Occipital lobe (tissue), 2 donors: ENCODE measurements around the gene YY1AP1. TPM values are rescaled to one million over a fixed set of nuclear protein-coding genes. Genes with fewer than 3 reads are reported as not detected.
"Not testable (repeated sequence)": the region's sequence is repeated elsewhere in the genome, so short reads cannot be mapped to it uniquely, and the experiment has no call there.

Source experiments
- DNase-seq: peaks from one replicate; lab custom pipeline; 2025; lab: John Stamatoyannopoulos, UW
- total RNA-seq: library from RNA; depleted of rRNA; stranded (reverse); fragments of >200 nt; gene quantifications from one replicate; pipeline ENCODE4 v1.2.3, GENCODE V29; 2014

Gene YY1AP1
- total RNA-seq, 1 donor from 2014 or later: 393 TPM

GRCh38 chr1:155645648-155646047 lies 42.9 kb downstream of the YY1AP1 start:
- DNase-seq: no peak

- no peak for DNase-seq
Measured at GRCh38 chr1:155645034-155645598, 43.5 kb downstream of the YY1AP1 start.

GRCh38 chr1:155643230-155643629 lies 45.3 kb downstream of the YY1AP1 start:
- DNase-seq: no peak

- not testable (repeated sequence) for DNase-seq
Measured at GRCh38 chr1:155642559-155643180, 45.9 kb downstream of the YY1AP1 start.

- DNase-seq: no peak
Measured at GRCh38 chr1:155640367-155640766, 48.2 kb downstream of the YY1AP1 start.

GRCh38 chr1:155636397-155637153 lies 52.0 kb downstream of the YY1AP1 start:
- no peak for DNase-seq

DNA sequence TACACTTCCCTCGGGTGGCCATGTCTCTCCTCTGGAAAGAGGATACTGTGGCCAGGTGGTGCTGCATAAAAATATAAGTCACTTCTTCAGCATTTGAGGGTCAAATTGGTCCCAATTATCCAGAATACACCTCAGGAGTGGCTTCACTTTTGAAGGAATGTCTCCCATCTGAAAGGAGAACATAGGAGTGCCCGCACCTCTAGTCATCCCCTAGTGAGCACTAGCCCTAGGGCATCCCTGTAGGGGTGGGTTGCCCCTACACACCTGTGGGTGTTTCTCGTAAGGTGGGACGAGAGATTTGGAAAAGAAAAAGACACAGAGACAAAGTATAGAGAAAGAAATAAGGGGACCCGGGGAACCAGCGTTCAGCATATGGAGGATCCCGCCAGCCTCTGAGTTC lies 62.1 kb downstream of the YY1AP1 start:
- not testable (repeated sequence) for DNase-seq

- no peak for DNase-seq
Measured at GRCh38 chr1:155623357-155623756, 65.2 kb downstream of the YY1AP1 start.

DNA sequence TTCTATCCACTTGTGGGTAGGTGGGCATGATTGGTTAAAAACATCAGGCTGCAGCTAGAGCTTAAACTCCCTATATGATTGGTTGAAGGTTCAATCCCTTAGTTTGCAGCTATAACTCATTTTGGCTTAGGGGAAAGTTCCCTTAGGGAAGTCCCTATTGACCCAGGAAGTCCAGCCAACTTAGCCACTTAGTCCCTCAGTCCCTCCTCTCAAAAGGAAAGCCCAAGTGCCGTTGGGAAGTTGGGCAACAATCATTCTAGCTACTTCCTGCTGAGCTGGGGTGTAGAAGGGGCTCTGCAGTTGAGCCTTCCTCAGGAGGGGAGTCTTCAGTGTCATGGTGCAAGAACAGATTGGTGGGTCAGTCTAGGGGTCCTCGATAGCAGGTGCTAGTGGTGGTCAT lies 66.4 kb downstream of the YY1AP1 start:
- DNase-seq: no peak

DNA sequence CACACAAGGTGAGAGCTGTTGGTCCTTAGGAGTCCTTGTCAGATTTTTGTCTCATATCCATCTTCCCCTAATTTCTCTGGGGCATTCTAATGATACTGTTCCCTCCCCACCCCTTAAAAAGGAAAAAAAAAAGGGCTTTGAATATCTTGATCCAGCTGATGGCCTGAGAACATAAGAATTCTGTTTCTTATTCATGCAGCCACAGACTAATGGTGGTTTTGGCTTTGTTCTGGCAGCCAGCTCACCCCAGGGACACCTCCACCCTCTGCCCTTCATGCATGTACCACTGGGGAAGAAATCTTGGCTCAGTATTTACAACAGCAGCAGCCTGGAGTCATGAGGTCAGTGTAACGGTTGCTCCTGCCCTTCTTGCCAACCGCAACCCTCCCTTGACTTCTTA lies 75.3 kb downstream of the YY1AP1 start:
- not testable (repeated sequence) for DNase-seq

DNA sequence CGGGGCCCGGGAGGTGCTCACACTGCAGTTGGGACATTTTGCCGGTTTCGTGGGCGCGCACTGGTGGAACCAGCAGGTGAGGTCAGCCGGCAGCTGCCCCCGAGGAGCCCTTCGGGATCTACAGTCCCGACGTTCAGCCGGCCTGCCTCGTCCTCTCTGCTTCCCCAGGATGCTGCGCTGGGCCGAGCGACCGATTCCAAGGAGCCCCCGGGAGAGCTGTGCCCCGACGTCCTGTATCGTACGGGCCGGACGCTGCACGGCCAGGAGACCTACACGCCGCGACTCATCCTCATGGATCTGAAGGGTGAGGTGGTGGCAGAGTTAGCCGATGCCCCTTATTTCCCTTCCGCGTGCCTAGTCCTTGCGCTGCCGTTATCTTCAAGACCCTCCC lies 78.3 kb downstream of the YY1AP1 start:
- DNase-seq: not testable (repeated sequence)

DNA sequence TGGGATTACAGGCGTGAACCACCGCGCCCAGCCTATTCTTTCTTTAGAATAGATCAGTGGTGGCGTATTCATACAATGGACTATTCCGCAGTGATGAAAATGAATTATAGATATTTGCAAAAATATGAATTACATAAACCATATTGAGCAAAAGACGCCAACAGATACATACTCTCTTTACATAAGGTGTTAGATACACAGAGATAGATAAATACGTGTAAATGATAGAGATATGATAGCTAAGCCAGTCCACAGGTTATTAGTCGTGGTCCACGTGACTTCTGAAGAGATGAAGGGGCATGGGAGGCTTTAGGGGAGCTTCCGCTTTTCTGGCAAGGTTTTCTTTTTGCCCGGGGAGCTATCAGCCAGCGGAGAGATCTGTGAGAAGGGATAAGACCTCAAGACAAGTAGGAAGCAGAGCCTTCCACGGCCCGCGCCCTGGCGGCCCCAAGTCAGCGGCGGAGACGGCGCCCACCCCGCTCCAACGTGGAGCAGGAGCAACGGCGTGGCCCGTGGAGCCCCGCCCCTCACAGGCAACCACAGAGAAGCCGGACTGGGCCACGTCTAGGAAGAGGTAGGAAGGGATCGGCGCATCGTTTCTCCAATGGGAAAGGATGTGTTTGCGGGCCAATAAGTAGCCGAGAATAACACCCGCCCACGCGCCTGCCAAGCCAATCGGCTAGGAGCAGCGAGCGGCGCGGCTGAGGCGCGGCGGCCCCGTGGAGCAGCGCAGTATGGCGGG lies 78.9 kb downstream of the YY1AP1 start, which contains the start of gene MSTO1:
Gene MSTO1 (plus strand): TSS at position 704 of the 742 bp plus-strand sequence. CDS start 31 bp downstream, at position 735.
- peak; percentile 97 for DNase-seq

Other genes with a start within 250 kb of the YY1AP1 start
- 59.7 TPM for gene ASH1L, start 126.0 kb downstream of the YY1AP1 start, total RNA-seq
- gene MSTO1, start 78.6 kb downstream of the YY1AP1 start, total RNA-seq: 26.2 TPM
- 41.0 TPM for gene DAP3, start 317 bp upstream of the YY1AP1 start, total RNA-seq
- 35.1 TPM for gene GON4L, start 168.4 kb upstream of the YY1AP1 start, total RNA-seq
- 188 TPM for gene SYT11, start 170.8 kb upstream of the YY1AP1 start, total RNA-seq
- gene RIT1, start 222.6 kb upstream of the YY1AP1 start, total RNA-seq: 32.0 TPM
- 37.6 TPM for gene KHDC4, start 245.6 kb upstream of the YY1AP1 start, total RNA-seq